ENCODE measurements around the gene CHMP5. TPM values are rescaled to one million over a fixed set of nuclear protein-coding genes. Genes with fewer than 3 reads are reported as not detected.

Gene CHMP5
- total RNA-seq, 1 experiment from 2014 or later = 47.6 TPM

- Mint-ChIP-seq H3K27me3 (ENCODE audit: low read depth) (peaks cover 2% of the 10 kb centered on the region), H3K4me1 (peaks cover 3 to 4% of the 10 kb centered on the region in 2 experiments; a peak in 2 of 4 replicates), H3K9me3 (no peaks in the 10 kb centered on the region), H3K4me3 (no peak overlapping the region), H3K27ac (no peak overlapping the region), H3K36me3 (ENCODE audit: insufficient read depth in 1 of 3, low read depth in 3 of 3) (no peaks in the 10 kb centered on the region; a peak in 1 of 7 replicates)
- Histone ChIP-seq H4K20me1 (ENCODE audit: control insufficient read depth, insufficient read depth, insufficient read length) (no peaks in the 10 kb centered on the region), H3K23me2 (ENCODE audit: insufficient read length, low read depth, low read length, poor library complexity, severe bottlenecking) (no peaks in the 10 kb centered on the region), H3K4me1 (ENCODE audit: insufficient read depth, low read length) (no peaks in the 10 kb centered on the region), H3K27me3 (ENCODE audit: insufficient read depth, low read length) (no peaks in the 10 kb centered on the region), H3K4ac (ENCODE audit: low read depth, low read length) (no peak overlapping the region), H2BK15ac (ENCODE audit: low read depth, low read length) (no peak overlapping the region), H3K23ac (ENCODE audit: insufficient read length, low read depth, low read length) (no peak overlapping the region), H3K4me2 (ENCODE audit: insufficient read depth, insufficient read length, low read length) (no peak overlapping the region), H3K18ac (ENCODE audit: insufficient read length, low read depth, low read length) (no peak overlapping the region), H2BK20ac (ENCODE audit: low read depth, low read length, poor library complexity, severe bottlenecking) (no peak overlapping the region), H2BK120ac (ENCODE audit: low read depth, low read length, poor library complexity, severe bottlenecking) (no peak overlapping the region), H3T11ph (ENCODE audit: low read length) (no peak overlapping the region), H3K9me3 (ENCODE audit: control insufficient read depth, low read depth, low read length) (no peaks in the 10 kb centered on the region), H3K56ac (ENCODE audit: insufficient read length, low read depth, low read length) (no peak overlapping the region), H4K8ac (replicated peaks; ENCODE audit: insufficient read length, low read depth, low read length) (no peak overlapping the region), H2BK12ac (ENCODE audit: insufficient read length, low read depth, low read length) (no peak overlapping the region), H3K9ac (ENCODE audit: extremely low read depth, insufficient read length, low read length) (no peak overlapping the region), H4K91ac (ENCODE audit: insufficient read length, low read depth, low read length) (no peak overlapping the region), H2AK5ac (ENCODE audit: insufficient read length, low read length) (no peak overlapping the region), H3K79me2 (ENCODE audit: insufficient read depth, low read length) (no peaks in the 10 kb centered on the region), H3K27ac (ENCODE audit: insufficient read length, low read depth, low read length) (no peak overlapping the region), H2BK5ac (ENCODE audit: insufficient read length, low read length) (no peak overlapping the region), H4K5ac (ENCODE audit: insufficient read length, low read depth, low read length) (no peak overlapping the region), H3K79me1 (ENCODE audit: insufficient read depth, low read depth, low read length, poor library complexity, severe bottlenecking) (no peaks in the 10 kb centered on the region), H2AFZ (ENCODE audit: low read length) (no peak overlapping the region), H3K14ac (ENCODE audit: insufficient read depth, low read length) (no peak overlapping the region)
- TF ChIP-seq CTCF (conservative IDR thresholded peaks at IDR 0.05) = no peak
- DNase-seq = no peak
- no CpG with 5 or more reads among the region's 3 CpGs for WGBS (ENCODE audit: extremely low coverage, insufficient read length, low lambda C conversion rate)
These were observed 42.8 kb upstream of the CHMP5 start for GRCh38 chr9:33222031-33222430.

Data from H9 (cell line).